ENCODE measurements around the gene TACC2. TPM values are rescaled to one million over a fixed set of nuclear protein-coding genes. Genes with fewer than 3 reads are reported as not detected.

Gene TACC2
- total RNA-seq, 1 donor: under 0.01 TPM

DNA sequence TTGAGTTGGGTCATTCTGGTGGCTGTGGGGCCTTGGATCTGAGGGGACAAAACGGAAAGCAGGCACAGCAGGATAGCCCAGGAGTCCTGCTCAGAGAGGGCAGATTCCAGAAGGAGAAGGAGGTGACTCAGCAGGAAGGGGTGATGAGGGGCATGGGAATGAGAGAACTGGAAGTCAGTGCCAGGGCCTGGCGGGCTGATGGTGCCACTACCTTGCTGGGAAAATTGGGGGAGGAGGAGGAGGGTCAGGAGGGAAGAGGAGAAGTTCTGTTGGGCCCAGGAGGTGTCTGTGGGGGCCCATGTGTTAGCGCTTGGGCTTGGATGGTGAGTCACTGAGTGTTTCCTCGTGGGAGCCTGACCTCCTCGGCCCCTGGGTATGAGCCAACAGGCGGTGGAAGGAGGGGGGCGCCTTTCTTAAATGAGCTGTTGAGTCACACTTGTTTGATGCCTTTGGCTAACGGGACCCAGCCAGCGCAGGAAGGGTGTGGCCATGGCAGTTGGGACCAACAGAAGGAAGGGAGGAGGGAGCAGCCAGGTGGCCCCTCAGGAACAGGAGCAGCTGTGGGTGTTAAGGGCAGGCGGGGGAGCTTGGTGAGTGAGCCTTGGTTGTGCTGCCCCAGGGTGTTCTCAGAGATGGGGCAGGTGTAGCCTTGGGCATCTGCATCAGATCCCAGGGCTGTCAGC lies 152.1 kb downstream of the TACC2 start:
- DNase-seq (ENCODE audit: low read depth in 2 of 3, low spot score in 2 of 3): no peak

- no peak for DNase-seq (ENCODE audit: low read depth in 2 of 3, low spot score in 2 of 3)
Measured at GRCh38 chr10:122141821-122142640, 153.1 kb downstream of the TACC2 start.

DNA sequence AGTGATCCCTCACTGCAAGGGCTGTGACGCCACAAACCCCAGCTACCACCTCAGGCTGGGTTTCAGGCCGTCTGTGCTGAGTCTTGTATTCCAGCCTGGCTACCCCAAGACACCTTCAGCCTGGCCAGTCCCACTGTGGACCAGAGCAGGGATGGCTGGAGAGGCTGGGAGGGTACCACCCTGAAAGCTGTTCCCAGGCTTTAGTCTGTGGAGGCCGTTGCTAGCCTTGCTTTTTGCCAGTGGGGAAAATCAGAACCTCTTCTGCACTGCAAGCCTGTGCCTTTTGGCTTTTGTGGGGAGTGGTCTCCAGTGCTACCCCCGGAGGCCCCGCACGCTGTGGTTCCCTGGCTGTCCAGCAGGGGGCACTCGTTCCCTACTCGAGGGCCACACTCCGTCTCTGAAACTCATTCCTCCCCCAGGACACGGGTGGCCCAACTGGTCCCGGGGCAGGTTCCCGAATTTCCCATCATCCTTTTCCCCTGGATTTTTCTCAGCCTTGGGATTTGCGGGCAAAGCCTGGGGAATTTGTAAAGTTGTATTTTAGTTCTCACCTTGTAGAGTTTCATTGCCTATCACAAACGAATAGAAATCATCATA lies 153.8 kb downstream of the TACC2 start:
- no peak for DNase-seq (ENCODE audit: low read depth in 2 of 3, low spot score in 2 of 3)

DNA sequence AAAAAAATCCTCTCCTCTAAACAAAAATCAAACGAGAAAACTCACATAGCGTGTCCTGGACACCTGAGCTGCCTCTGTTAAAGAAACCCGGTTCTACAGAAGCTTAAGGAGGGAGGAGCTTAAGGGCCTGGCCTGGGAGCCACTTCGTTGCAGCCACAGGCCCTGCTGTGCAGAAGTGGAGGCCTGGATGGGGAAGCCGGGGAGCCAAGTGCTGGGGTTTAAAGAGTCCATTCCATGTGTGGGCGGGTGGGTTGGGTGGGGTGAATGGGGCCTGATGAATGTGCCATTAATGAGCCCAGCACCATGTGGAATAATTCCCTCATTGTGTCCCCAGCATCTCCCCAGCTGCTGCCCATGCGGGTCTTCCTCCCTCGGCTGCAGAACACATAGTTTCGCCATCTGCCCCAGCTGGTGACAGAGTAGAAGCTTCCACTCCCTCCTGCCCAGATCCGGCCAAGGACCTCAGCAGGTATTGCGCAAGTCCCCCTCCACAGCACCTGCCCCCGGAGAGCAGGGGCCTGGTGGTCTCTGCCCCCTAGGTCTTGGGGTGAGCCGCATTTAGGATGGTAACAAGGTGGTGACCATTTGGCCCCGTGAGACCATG lies 154.4 kb downstream of the TACC2 start:
- no peak for DNase-seq (ENCODE audit: low read depth in 2 of 3, low spot score in 2 of 3)

- no peak for DNase-seq (ENCODE audit: low read depth in 2 of 3, low spot score in 2 of 3)
Measured at GRCh38 chr10:122144199-122144598, 155.2 kb downstream of the TACC2 start.

- no peak for DNase-seq (ENCODE audit: low read depth in 2 of 3, low spot score in 2 of 3)
Measured at GRCh38 chr10:122145113-122145512, 156.2 kb downstream of the TACC2 start.

DNA sequence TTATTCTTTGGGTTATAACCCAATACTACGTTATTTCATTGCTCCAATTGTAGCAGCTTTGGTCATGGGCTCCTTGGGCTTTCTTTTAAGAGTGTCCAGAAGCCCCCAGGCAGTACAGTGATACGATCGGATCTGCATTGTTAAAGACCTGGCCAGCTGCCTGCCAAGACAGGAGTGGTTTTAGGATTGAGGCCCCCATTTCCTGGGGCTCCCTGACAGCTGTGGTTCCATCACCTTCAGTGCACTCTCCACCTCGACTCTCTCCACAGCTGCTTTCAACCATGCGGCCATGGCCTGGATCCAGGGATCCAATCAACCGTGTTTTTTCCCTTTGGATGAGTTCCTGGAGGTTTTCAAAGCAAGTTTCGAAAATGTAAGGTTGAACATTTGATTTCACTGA lies 158.7 kb downstream of the TACC2 start:
- no peak for DNase-seq (ENCODE audit: low read depth in 2 of 3, low spot score in 2 of 3)

DNA sequence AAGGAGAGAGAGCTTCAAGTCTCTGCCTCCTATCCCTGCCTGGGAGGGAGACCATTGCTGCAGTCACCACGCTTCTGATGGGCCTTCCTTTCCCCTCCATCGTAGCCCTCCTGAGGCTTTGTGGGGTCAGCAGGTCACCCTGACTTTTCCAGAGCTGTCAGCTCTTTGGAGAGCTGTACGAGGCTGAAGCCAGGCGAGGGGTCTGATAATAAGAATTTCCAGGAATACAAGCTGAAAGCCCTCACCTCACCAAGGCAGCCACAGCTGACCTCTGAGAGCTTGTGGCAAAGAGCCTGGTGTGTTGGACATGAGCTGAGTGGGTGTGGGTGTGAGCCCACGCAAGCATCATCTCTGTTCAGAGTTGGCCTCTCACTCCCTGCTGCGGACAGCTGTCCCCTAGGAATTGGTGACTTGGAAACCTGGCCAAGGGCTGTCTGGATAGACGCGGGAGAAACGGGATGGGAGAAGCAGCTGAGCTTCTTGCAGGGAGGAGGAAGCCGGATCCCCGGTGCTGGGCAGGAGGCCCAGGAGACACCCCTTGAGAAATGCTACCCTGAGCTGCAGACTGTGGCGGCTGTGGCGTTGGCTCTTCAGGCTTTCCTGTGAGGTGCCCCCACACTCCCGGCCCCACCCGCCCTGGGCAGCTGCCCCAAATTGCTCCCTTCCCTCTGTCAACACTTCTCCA lies 160.1 kb downstream of the TACC2 start:
- no peak for DNase-seq (ENCODE audit: low read depth in 2 of 3, low spot score in 2 of 3)

DNA sequence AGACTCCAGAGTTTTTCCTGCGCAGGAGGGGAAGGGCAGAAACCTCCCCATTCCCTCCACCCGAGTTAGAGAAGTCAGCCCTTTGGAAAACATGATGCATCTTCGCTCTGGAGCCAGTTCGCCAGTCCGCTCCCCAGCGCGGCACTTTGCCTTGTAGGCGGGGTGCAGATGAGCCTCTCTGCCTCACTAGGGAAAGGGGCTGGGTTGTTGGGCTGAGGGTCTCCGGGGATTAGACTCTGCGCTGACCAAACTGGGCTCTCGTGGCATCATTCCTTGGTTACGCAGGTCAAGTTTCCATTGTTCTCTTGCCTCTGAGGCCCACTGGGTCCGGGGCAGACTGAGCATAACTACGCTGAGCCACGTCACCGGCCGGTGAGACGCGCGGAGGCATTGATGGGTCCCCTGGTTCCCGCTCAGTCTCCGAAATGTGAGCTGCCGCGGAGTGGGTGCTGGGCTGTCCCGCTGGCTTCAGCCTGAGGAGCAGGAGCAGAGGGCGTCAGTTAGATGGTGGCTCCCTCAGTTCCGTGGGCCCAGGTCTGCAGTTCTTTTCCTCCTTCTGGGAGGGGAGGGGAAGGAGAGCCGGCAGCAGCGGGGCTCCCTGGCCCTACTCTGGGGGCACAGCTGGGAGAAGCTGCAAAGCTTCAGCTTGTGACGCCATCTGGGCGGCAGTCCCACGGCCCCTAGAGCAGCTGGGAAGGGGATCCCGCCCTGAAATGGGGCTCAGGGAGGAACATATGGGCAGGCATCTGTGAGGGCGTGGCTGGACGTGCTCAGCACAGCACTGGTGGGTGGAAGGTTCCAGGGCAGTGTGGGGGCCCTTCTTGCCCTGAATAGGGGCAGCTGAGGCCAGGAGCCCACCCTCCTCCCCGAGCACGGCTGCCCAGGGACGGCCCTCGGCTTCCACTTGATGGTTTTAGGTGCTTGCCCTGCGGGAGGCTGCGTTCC lies 160.9 kb downstream of the TACC2 start:
- no peak for DNase-seq (ENCODE audit: low read depth in 2 of 3, low spot score in 2 of 3)

- DNase-seq (ENCODE audit: low read depth in 2 of 3, low spot score in 2 of 3): no peak
Measured at GRCh38 chr10:122151121-122151694, 162.2 kb downstream of the TACC2 start.

- no peak for DNase-seq (ENCODE audit: low read depth in 2 of 3, low spot score in 2 of 3)
Measured at GRCh38 chr10:122152544-122152943, 163.6 kb downstream of the TACC2 start.

GRCh38 chr10:122154031-122154544 lies 165.1 kb downstream of the TACC2 start:
- no peak for DNase-seq (ENCODE audit: low read depth in 2 of 3, low spot score in 2 of 3)

DNA sequence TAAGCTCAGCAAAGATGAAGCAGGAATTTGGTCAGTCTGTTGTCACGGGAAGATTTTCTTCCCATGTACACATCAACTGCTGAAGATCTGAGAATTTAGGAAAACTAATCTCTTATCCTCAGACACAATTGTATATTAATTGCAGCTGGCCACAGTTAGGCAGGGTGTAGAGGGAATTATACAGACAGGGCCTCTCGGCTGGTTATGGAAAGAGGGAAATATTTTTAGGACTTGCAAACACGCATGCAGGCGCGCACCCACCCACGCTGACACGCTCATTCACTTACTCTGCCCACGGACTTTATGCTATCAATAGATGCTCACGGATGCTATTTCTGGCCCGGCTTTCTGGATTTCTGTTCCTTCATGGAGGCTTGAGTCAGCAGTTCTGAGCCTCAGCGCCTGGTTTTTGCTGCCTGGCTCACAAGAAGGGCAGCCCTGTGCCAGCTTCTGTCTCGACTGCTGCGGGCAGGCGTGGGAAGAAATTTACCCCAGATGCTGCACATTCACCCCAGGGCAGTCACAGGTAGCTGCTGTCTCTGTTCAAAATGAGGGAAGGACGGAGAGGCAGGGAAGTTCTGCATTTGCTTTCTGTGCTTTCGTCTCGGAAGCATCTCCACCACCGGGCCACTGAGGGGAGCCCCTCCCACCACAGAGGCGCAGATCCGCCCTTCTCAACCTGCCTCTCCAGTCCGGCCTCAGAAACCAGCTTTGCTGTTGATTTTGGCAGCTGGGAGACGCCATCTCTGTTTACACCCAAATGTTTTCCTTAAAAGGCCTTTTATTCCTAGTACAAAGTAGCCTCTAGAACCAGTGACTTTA lies 165.8 kb downstream of the TACC2 start:
- no peak for DNase-seq (ENCODE audit: low read depth in 2 of 3, low spot score in 2 of 3)

- DNase-seq (ENCODE audit: low read depth in 2 of 3, low spot score in 2 of 3): no peak
Measured at GRCh38 chr10:122157451-122157850, 168.5 kb downstream of the TACC2 start.

DNA sequence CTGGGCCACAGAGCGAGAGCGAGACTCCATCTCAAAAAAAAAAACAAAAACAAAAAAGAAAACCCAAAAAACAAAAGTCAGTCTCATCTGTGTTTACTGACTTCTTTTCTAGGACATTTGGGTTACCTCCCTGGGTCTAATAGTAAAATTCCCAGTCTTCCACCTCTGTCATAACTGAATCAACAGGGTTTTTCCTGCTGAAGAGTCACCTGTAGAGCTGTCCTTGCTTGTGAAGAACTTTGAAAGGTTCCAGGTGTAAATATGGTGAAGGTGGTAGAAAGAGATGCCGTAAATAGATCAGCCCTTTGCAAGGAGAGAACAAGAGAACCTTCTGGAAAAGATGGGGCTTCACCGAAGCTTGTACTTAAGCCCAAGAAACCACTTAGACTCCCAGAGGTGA lies 169.4 kb downstream of the TACC2 start:
- DNase-seq (ENCODE audit: low read depth in 2 of 3, low spot score in 2 of 3): no peak

DNA sequence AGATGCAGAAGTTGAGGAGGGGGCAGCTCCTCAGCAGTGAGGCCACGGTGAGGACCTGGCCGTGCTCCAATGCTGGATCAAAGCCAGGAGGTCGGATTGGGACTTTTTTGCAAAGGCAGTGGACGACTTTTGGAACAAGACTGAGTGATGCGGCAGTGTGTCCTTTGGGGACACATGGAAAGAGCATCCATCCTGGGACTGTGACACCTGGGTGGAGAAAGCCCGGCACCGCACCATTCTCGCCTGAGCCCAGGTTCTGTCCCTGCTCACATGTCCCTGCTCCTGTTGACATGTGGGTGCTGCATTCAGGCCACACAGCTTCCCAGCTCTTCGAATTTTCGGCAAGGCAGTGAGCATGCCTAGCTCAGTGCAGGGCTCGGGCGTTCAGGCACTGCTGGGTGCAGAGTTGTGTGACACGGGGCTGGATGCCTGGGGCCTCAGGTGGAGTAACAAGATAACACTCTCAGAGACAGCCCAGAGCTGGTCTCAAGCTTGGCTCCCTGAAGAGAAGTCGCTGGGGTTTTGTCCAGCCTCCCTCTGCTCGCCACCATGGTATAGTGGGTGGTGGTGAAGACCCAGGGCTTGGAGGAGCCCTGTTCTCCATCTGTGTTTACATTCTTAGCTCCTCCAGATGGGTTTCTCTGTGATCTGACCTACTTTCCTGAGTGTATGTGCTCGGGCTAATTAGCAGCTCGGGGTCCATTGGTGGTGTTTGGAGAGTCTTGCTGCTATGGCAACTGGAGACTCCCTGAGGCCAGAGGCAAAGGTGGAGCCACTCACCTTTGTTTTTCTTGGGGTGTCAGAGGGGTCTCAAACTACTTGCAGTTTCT lies 170.4 kb downstream of the TACC2 start:
- no peak for DNase-seq (ENCODE audit: low read depth in 2 of 3, low spot score in 2 of 3)

- no peak for DNase-seq (ENCODE audit: low read depth in 2 of 3, low spot score in 2 of 3)
Measured at GRCh38 chr10:122161795-122162194, 172.8 kb downstream of the TACC2 start.
